K562 (cell line): ENCODE results near the gene ATG10. TPM values are rescaled to one million over a fixed set of nuclear protein-coding genes. Genes with fewer than 3 reads are reported as not detected.
A peak's percentile ranks its signal among the peaks of the same experiment; 100 is the strongest.

Experiments used
- ATAC-seq: fragments of 200-7000 bp; cut with Tn5 transposase; 3 replicates; pipeline ENCODE4 v1.9.1; 2020; ENCODE audit warnings: moderate library complexity
- BruUV-seq: library from RNA; stranded (reverse); fragments of 400-500 nt; replicated peaks from 2 replicates; lab custom pipeline; 2021; lab: Mats Ljungman, UMichigan
- CTCF ChIA-PET: fragments of 300-600 bp; formaldehyde crosslinking; extraction: SDS; loops from one replicate; lab custom pipeline; 2021; ENCODE audit warnings: low intra/inter-chr PET ratio; lab: Yijun Ruan, JAX
- POLR2A ChIA-PET: fragments of 300-600, 350-650 bp; sonication (Branson Sonifier 250); formaldehyde crosslinking; extraction: SDS; loops from one replicate; lab custom pipeline; 2021; ENCODE audit warnings: antibody characterized with exemption, inconsistent platforms; lab: Yijun Ruan, JAX
- DNase-seq, 4 experiments: peaks; one replicate each; pipeline versions ENCODE4 v3.0.0 to v3.0.0-alpha.2; 2011 to 2018; ENCODE audit warnings: low spot score in 3 of 4, mixed read lengths in 3 of 4; ENCODE audit errors: extremely low read depth in 1 of 4
- FAIRE-seq: peaks from 2 replicates; lab custom pipeline; 2011; peaks lifted over from hg19 to GRCh38; lab: Jason Lieb, UNC
- H2AFZ ChIP-seq: 2 replicates; pipeline ENCODE4 v1.6.0; 2011; ENCODE audit warnings: low read depth, low read length, control low read depth, inconsistent platforms
- H3K27ac ChIP-seq: fragments of 200-600 bp; 3 replicates; pipeline ENCODE4 v1.8.0; 2011; ENCODE audit warnings: low read depth, mild to moderate bottlenecking, control low read depth, inconsistent platforms, low read length, moderate library complexity, mixed read lengths; ENCODE audit errors: extremely low read depth
- H3K27me3 ChIP-seq, 2 experiments: fragments of 300-600 bp in 1 of 2; 2 replicates in 1 of 2; 3 replicates in 1 of 2; pipeline versions ENCODE4 v1.6.0 to v1.8.0; 2011; ENCODE audit warnings: inconsistent platforms in 2 of 2, low read length in 2 of 2, mild to moderate bottlenecking in 1 of 2, mixed read lengths in 1 of 2, moderate library complexity in 1 of 2; ENCODE audit not compliant: control insufficient read depth in 2 of 2, insufficient read depth in 2 of 2
- H3K36me3 ChIP-seq: fragments of 300-600 bp; 3 replicates; pipeline ENCODE4 v1.8.0; 2011; ENCODE audit warnings: mild to moderate bottlenecking, low read length, inconsistent platforms; ENCODE audit not compliant: control insufficient read depth, insufficient read depth
- H3K4me1 ChIP-seq, 2 experiments: fragments of 200-600 bp in 1 of 2; replicated peaks in 1 of 2; 2 replicates in 1 of 2; 3 replicates in 1 of 2; pipeline versions ENCODE4 v1.5.1 to v1.8.0; 2011; ENCODE audit warnings: inconsistent platforms in 2 of 2, low read length in 2 of 2, mild to moderate bottlenecking in 1 of 2, mixed read lengths in 1 of 2, moderate library complexity in 1 of 2; ENCODE audit not compliant: control insufficient read depth in 2 of 2, insufficient read depth in 2 of 2
- H3K4me2 ChIP-seq: 2 replicates; pipeline ENCODE4 v1.6.1; 2011; ENCODE audit warnings: low read length, control low read depth, inconsistent platforms, mixed read lengths; ENCODE audit not compliant: insufficient read depth
- H3K4me3 ChIP-seq: fragments of 200-600 bp; sonication (generic), shearing (Covaris generic); 2 replicates; pipeline ENCODE4 v1.5.1; 2016; ENCODE audit warnings: control low read depth, inconsistent platforms
- H3K79me2 ChIP-seq: fragments of 200-600 bp; 3 replicates; pipeline ENCODE4 v1.8.0; 2011; ENCODE audit warnings: low read length, inconsistent platforms; ENCODE audit not compliant: control insufficient read depth, insufficient read depth
- H3K9ac ChIP-seq, 2 experiments: 2 replicates each; pipeline versions ENCODE4 v1.6.0 to v1.6.1; 2011; ENCODE audit warnings: low read depth in 2 of 2, low read length in 2 of 2, control low read depth in 1 of 2, inconsistent platforms in 1 of 2, mild to moderate bottlenecking in 1 of 2, mixed read lengths in 1 of 2; ENCODE audit not compliant: insufficient read depth in 1 of 2
- H3K9me1 ChIP-seq: one replicate; pipeline ENCODE4 v1.6.0; 2011; ENCODE audit warnings: inconsistent platforms, mild to moderate bottlenecking, low read length, moderate library complexity; ENCODE audit not compliant: control insufficient read depth, insufficient read depth
- H3K9me3 ChIP-seq: replicated peaks from 2 replicates; pipeline ENCODE4 v1.5.1; 2011; ENCODE audit warnings: low read depth, low read length, inconsistent platforms; ENCODE audit not compliant: control insufficient read depth, insufficient read depth
- H4K20me1 ChIP-seq: replicated peaks from 2 replicates; pipeline ENCODE4 v1.6.1; 2011; ENCODE audit warnings: low read length, inconsistent platforms, mixed read lengths; ENCODE audit not compliant: control insufficient read depth, insufficient read depth
- ARID1B ChIP-seq: fragments of 450-650 bp; IDR thresholded peaks from 2 replicates; pipeline ENCODE4 v1.6.1; 2016; ENCODE audit warnings: antibody characterized with exemption, mild to moderate bottlenecking, inconsistent platforms
- CREBBP ChIP-seq: IDR thresholded peaks from one replicate; pipeline ENCODE4 v1.6.1; 2012; ENCODE audit warnings: low read depth, mild to moderate bottlenecking, control low read depth, inconsistent platforms, low read length
- ETV1 ChIP-seq: fragments of 450-650 bp; conservative IDR thresholded peaks from 2 replicates; pipeline ENCODE4 v1.6.1; 2016; ENCODE audit warnings: missing genetic modification characterization, control low read depth, low read depth, missing compliant biosample characterization
- GATAD2A ChIP-seq: fragments of 450-650 bp; IDR thresholded peaks from 2 replicates; pipeline ENCODE4 v1.6.1; 2017
- GTF2E2 ChIP-seq: fragments of 200-800 bp; sonication (Bioruptor generic); IDR thresholded peaks from 2 replicates; pipeline ENCODE4 v1.6.1; 2016; ENCODE audit warnings: missing genetic modification characterization, missing compliant biosample characterization
- HLTF ChIP-seq: fragments of 450-650 bp; IDR thresholded peaks from 2 replicates; pipeline ENCODE4 v1.6.1; 2016
- ILF3 ChIP-seq: fragments of 450-650 bp; IDR thresholded peaks from 2 replicates; pipeline ENCODE4 v1.6.1; 2018; ENCODE audit warnings: antibody characterized with exemption, mild to moderate bottlenecking, moderate library complexity, borderline replicate concordance
- MAZ ChIP-seq, 2 experiments: fragments of 450-650 bp in 1 of 2; sonication (generic) in 1 of 2; formaldehyde crosslinking; IDR thresholded peaks in 1 of 2; conservative IDR thresholded peaks in 1 of 2; 2 replicates each; pipeline versions ENCODE4 v1.4.0 to v1.5.0; 2020; ENCODE audit warnings: mild to moderate bottlenecking in 1 of 2, missing genetic modification reagents in 1 of 2
- MTA3 ChIP-seq: fragments of 450-650 bp; formaldehyde crosslinking; IDR thresholded peaks from 2 replicates; pipeline ENCODE4 v1.6.1; 2017; ENCODE audit warnings: mild to moderate bottlenecking, borderline replicate concordance
- OTX1 ChIP-seq: fragments of 450-650 bp; formaldehyde crosslinking; IDR thresholded peaks from 2 replicates; pipeline ENCODE4 v1.4.0; 2022; ENCODE audit warnings: mild to moderate bottlenecking
- SOX6 ChIP-seq: fragments of 450-650 bp; IDR thresholded peaks from 2 replicates; pipeline ENCODE4 v1.6.1; 2014; ENCODE audit warnings: mild to moderate bottlenecking
- ZNF507 ChIP-seq: conservative IDR thresholded peaks from 2 replicates; pipeline ENCODE4 v1.6.1; 2017; ENCODE audit warnings: missing genetic modification characterization, missing compliant biosample characterization
- ZNF764 ChIP-seq: fragments of 250-450 bp; sonication (Bioruptor Pico); IDR thresholded peaks from 2 replicates; pipeline ENCODE4 v1.4.0; 2020; ENCODE audit warnings: low read depth, mild to moderate bottlenecking, moderate library complexity
- WGBS: fragments of 100-300 bp; shearing (Covaris generic); methylation state at CpG from one replicate; pipeline ENCODE4 v1.1.6; 2016; ENCODE audit warnings: low coverage, mixed read lengths; ENCODE audit not compliant: insufficient coverage; ENCODE audit errors: missing lambda C conversion rate; 5-methylcytosine and 5-hydroxymethylcytosine counted together
- in situ Hi-C: fragments of 300-500 bp; cut with MboI; formaldehyde crosslinking; loops from 4 replicates; pipeline ENCODE4 v1.15.0; 2018; ENCODE audit warnings: inconsistent platforms, mixed read lengths
- intact Hi-C: fragments of 100-400 bp; cut with micrococcal nuclease; formaldehyde crosslinking; loops from 2 replicates; pipeline ENCODE4 v1.14.2; 2022
- polyA plus RNA-seq, 8 experiments: library from polyadenylated mRNA; depleted of rRNA in 4 of 8; stranded (reverse) in 5 of 8; unstranded in 3 of 8; fragments of >200 nt; fragmentation: Nextera tagmentation in 2 of 8; fragmentation: Illumina TruSeq in 1 of 8; extraction: Ambion mirVana in 2 of 8; extraction: Trizol in 1 of 8; gene quantifications; 2 replicates each; pipeline versions ENCODE4 v1.2.1 to v1.2.3, GENCODE V29; 2011 to 2014; ENCODE audit warnings: inconsistent platforms in 1 of 8, missing spikeins in 1 of 8
- total RNA-seq, 7 experiments: library from RNA; depleted of rRNA in 6 of 7; stranded (reverse); fragments of >200 nt in 6 of 7; fragmentation: Illumina TruSeq in 2 of 7; extraction: Trizol in 2 of 7; gene quantifications; 2 replicates each; pipeline versions ENCODE4 v1.2.1 to v1.2.3, GENCODE V29; 2011 to 2021; ENCODE audit warnings: low replicate concordance in 1 of 7
- TF ChIP-seq, protein P1 (sequence below): IDR thresholded peaks from 2 replicates; pipeline ENCODE4 v1.6.1; 2011; ENCODE audit not compliant: insufficient read length; ENCODE audit errors: extremely low read depth
- TF ChIP-seq, protein P2 (sequence below): sonication (generic); formaldehyde crosslinking; IDR thresholded peaks from 2 replicates; pipeline ENCODE4 v1.8.0; 2022; ENCODE audit warnings: mild to moderate bottlenecking, missing genetic modification reagents
- TF ChIP-seq, protein P3 (sequence below): fragments of 250-450 bp; sonication (Bioruptor Pico); IDR thresholded peaks from 2 replicates; pipeline ENCODE4 v1.4.0; 2020; ENCODE audit warnings: mild to moderate bottlenecking, moderate library complexity
- TF ChIP-seq, protein P4 (sequence below): fragments of 250-450 bp; sonication (Bioruptor Pico); IDR thresholded peaks from 2 replicates; pipeline ENCODE4 v1.8.0; 2022; ENCODE audit warnings: moderate library complexity, mild to moderate bottlenecking, inconsistent platforms

ATG10 gene
- total and polyA plus RNA-seq, 9 of the 15 experiments (the other 6 are each of a cell fraction or from before 2014, with no cell fraction given), result 7.0 to 18.8 (median 14.6) TPM

DNA sequence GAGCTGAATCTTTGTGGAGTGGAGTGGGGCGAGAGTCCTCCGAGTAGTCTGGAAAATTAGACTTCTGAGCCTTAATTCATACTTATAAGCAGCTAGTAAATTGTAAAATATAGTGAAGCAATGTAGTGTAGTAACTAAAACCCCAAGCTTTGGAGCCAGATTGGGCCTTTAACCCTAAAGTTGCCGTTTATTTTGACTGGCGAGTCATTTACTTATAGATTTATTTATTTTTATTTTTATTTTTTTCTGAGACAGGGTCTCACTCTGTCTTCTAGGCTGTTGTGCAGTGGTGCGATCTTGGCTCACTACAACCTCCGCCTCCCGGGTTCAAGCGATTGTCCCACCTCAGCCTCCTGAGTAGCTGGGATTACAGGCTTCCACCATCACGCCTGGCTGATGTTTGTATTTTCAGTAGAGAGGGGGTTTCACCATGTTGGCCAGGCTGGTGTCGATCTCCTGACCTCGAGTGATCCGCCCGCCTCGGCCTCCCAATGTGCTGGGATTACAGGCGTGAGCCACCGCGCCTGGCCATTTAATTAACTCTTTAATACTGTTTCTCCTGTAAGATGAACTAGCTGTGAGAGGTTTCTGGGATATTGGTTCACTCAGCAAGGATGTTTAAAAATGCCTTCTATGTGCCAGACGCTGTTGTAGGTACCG lies 307.0 kb downstream of the ATG10 start:
- ATAC-seq (peak; percentile 3), DNase-seq (peak in 1 of 4 experiments; percentile 19), FAIRE-seq (no peak)
- Histone ChIP-seq H3K27me3 (no peaks in the 10 kb centered on the region), H3K27ac (peak overlapping the region; percentile 93), H3K9me3 (no peaks in the 10 kb centered on the region), H2AFZ (peak overlapping the region; percentile 77), H3K9me1 (no peaks in the 10 kb centered on the region), H3K4me2 (peak overlapping the region; percentile 93), H4K20me1 (no peaks in the 10 kb centered on the region; the same call in 1 of the 2 replicates), H3K79me2 (peaks cover 47% of the 10 kb centered on the region), H3K36me3 (peaks cover 34% of the 10 kb centered on the region), H3K4me1 (peaks cover 24 to 28% of the 10 kb centered on the region in 2 experiments; a peak in 4 of 5 replicates), H3K9ac (peak overlapping the region; percentile 93 to 99), H3K4me3 (peak overlapping the region; percentile 79)
- intact Hi-C loops (no loop called here), in situ Hi-C loops (no loop called here)
- ChIA-PET CTCF (no interaction called here), POLR2A (interaction anchor here (0.6 to 2.1 kb wide), 12 partner anchors 8 to 732 kb away, joined by 3 to 12 read pairs (median 4); no protein-coding TSS in a partner anchor)
- WGBS, result 3% methylated on average over 19 of the region's 19 CpGs
- BruUV-seq, result TSS peak; percentile 94
- TF ChIP-seq ILF3 (no peak), GATAD2A (no peak), ZNF507 (tag) (no peak), OTX1 (CRISPR knock-in tag) (0 out of 2 replicates have a peak, but pooled peaks have one; percentile 4), ARID1B (peak; percentile 23; the same call in 1 of the 2 replicates), GTF2E2 (peak; percentile 73; the same call in 1 of the 2 replicates), ZNF764 (CRISPR knock-in tag) (no peak), CREBBP (no peak), MAZ (CRISPR knock-in tag; conservative IDR thresholded peaks at IDR 0.05 in 1 of 2, IDR thresholded peaks at IDR 0.05 in 1 of 2) (peak in 1 of 2 experiments; percentile 2; a peak in 2 of 4 replicates), SOX6 (0 out of 2 replicates have a peak, but pooled peaks have one; percentile 20), MTA3 (no peak), ETV1 (tag) (no peak), HLTF (no peak)
- TF ChIP-seq, protein P1, sequence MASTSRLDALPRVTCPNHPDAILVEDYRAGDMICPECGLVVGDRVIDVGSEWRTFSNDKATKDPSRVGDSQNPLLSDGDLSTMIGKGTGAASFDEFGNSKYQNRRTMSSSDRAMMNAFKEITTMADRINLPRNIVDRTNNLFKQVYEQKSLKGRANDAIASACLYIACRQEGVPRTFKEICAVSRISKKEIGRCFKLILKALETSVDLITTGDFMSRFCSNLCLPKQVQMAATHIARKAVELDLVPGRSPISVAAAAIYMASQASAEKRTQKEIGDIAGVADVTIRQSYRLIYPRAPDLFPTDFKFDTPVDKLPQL, result peak; percentile 93
- TF ChIP-seq, protein P2, sequence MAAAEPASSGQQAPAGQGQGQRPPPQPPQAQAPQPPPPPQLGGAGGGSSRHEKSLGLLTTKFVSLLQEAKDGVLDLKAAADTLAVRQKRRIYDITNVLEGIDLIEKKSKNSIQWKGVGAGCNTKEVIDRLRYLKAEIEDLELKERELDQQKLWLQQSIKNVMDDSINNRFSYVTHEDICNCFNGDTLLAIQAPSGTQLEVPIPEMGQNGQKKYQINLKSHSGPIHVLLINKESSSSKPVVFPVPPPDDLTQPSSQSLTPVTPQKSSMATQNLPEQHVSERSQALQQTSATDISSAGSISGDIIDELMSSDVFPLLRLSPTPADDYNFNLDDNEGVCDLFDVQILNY (CRISPR knock-in tag), result no peak
- TF ChIP-seq, protein P3, sequence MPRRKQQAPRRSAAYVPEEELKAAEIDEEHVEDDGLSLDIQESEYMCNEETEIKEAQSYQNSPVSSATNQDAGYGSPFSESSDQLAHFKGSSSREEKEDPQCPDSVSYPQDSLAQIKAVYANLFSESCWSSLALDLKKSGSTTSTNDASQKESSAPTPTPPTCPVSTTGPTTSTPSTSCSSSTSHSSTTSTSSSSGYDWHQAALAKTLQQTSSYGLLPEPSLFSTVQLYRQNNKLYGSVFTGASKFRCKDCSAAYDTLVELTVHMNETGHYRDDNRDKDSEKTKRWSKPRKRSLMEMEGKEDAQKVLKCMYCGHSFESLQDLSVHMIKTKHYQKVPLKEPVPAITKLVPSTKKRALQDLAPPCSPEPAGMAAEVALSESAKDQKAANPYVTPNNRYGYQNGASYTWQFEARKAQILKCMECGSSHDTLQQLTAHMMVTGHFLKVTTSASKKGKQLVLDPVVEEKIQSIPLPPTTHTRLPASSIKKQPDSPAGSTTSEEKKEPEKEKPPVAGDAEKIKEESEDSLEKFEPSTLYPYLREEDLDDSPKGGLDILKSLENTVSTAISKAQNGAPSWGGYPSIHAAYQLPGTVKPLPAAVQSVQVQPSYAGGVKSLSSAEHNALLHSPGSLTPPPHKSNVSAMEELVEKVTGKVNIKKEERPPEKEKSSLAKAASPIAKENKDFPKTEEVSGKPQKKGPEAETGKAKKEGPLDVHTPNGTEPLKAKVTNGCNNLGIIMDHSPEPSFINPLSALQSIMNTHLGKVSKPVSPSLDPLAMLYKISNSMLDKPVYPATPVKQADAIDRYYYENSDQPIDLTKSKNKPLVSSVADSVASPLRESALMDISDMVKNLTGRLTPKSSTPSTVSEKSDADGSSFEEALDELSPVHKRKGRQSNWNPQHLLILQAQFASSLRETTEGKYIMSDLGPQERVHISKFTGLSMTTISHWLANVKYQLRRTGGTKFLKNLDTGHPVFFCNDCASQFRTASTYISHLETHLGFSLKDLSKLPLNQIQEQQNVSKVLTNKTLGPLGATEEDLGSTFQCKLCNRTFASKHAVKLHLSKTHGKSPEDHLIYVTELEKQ, result no peak
- TF ChIP-seq, protein P4, sequence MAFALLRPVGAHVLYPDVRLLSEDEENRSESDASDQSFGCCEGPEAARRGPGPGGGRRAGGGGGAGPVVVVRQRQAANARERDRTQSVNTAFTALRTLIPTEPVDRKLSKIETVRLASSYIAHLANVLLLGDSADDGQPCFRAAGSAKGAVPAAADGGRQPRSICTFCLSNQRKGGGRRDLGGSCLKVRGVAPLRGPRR (CRISPR knock-in tag), result no peak
